ENCODE results near the gene RAPGEF2.

RAPGEF2 gene

GRCh38 chr4:159379836-159380235, 277.0 kb downstream of the RAPGEF2 start:
- TF ChIP-seq, protein P1, sequence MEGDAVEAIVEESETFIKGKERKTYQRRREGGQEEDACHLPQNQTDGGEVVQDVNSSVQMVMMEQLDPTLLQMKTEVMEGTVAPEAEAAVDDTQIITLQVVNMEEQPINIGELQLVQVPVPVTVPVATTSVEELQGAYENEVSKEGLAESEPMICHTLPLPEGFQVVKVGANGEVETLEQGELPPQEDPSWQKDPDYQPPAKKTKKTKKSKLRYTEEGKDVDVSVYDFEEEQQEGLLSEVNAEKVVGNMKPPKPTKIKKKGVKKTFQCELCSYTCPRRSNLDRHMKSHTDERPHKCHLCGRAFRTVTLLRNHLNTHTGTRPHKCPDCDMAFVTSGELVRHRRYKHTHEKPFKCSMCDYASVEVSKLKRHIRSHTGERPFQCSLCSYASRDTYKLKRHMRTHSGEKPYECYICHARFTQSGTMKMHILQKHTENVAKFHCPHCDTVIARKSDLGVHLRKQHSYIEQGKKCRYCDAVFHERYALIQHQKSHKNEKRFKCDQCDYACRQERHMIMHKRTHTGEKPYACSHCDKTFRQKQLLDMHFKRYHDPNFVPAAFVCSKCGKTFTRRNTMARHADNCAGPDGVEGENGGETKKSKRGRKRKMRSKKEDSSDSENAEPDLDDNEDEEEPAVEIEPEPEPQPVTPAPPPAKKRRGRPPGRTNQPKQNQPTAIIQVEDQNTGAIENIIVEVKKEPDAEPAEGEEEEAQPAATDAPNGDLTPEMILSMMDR (IDR thresholded peaks at IDR 0.05; ENCODE audit: low read depth, low read length, missing control alignments) = no peak
- no peak for DNase-seq (ENCODE audit: extremely low read depth, low read depth)
- H3K4me3 ChIP-seq (replicated peaks; ENCODE audit: low read depth, low read length) = no peak overlapping the region

GRCh38 chr4:159382856-159383561, 280.1 kb downstream of the RAPGEF2 start:
- no peak overlapping the region for H3K4me3 ChIP-seq (replicated peaks; ENCODE audit: low read depth, low read length)
- TF ChIP-seq, protein P1 (IDR thresholded peaks at IDR 0.05; ENCODE audit: low read depth, low read length, missing control alignments) = no peak
- DNase-seq (ENCODE audit: extremely low read depth, low read depth) = no peak

DNA sequence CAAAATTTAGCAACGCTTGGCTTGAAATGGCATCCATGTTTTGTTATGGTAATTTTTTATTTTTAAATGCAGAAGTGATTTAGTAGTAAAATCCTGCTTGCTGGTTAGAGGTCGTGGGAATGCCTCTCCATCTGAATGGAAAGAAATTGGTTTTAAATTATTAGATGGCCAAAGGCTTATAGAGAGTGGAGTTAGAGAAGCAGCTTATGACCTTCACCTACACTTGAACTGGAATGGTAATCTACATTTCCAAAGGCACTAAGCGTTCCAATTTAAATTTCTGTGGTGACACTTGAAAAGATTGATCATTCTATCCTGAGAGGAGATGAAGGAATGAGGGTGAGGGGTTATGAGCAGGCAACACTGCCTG, 280.7 kb downstream of the RAPGEF2 start:
- DNase-seq (ENCODE audit: extremely low read depth, low read depth) = no peak
- no peak overlapping the region for H3K4me3 ChIP-seq (replicated peaks; ENCODE audit: low read depth, low read length)
- TF ChIP-seq, protein P1 (IDR thresholded peaks at IDR 0.05; ENCODE audit: low read depth, low read length, missing control alignments) = no peak

GRCh38 chr4:159384017-159384416, 281.1 kb downstream of the RAPGEF2 start:
- TF ChIP-seq, protein P1 (IDR thresholded peaks at IDR 0.05; ENCODE audit: low read depth, low read length, missing control alignments) = no peak
- DNase-seq (ENCODE audit: extremely low read depth, low read depth) = no peak
- no peak overlapping the region for H3K4me3 ChIP-seq (replicated peaks; ENCODE audit: low read depth, low read length)

DNA sequence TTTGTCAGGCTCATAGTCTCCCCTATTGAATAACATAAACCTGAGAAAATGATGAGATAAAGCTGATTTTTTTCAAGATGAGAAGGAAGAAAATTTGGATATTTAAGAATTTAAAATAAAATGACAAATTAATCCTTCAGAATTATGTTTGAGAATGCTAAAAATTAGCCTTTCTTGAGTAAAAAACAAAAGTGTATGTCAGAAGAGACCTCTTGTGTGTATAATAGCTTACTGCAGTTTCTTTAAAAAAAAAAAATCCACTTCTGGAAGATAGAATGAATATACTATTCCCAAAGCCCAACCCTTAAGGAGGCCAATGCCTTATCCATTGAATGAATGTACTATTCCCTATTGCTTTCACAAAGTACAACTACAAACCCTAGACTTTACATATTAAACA, 281.8 kb downstream of the RAPGEF2 start:
- H3K4me3 ChIP-seq (replicated peaks; ENCODE audit: low read depth, low read length) = no peak overlapping the region
- no peak for DNase-seq (ENCODE audit: extremely low read depth, low read depth)
- TF ChIP-seq, protein P1 (IDR thresholded peaks at IDR 0.05; ENCODE audit: low read depth, low read length, missing control alignments) = no peak

DNA sequence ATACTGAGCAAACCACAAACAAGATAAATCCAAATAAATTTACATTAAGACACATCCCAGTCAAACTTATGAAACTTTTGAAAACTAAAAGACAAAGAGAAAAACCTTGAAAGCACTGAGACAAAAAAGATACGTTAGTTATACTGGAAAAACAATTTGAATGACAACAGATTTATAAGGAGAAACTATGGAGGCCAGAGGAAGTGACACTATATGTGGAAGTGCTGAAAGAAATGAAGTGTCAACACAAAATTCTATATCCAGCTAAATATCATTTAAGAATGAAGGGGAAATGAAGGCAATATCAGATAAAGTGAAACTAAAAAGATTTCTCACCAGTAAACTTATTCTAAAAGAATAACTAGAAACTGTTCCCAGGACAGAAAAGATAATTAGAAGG, 283.7 kb downstream of the RAPGEF2 start:
- no peak for DNase-seq (ENCODE audit: extremely low read depth, low read depth)
- H3K4me3 ChIP-seq (replicated peaks; ENCODE audit: low read depth, low read length) = no peak overlapping the region

More for the DNA sequence above, 283.7 kb downstream of the RAPGEF2 start:
- TF ChIP-seq, protein P1 (IDR thresholded peaks at IDR 0.05; ENCODE audit: low read depth, low read length, missing control alignments) = no peak

All from HFF-Myc (cell line).